Measurements from ENCODE around the gene SNX24. TPM values are rescaled to one million over a fixed set of nuclear protein-coding genes. Genes with fewer than 3 reads are reported as not detected.

SNX24 gene
- total RNA-seq, 1 experiment from 2014 or later = 23.5 TPM

GRCh38 chr5:122924203-122924602 is 78.8 kb downstream of the SNX24 start:
- Mint-ChIP-seq H3K36me3 (ENCODE audit: insufficient read depth, unreplicated experiment) (no peaks in the 10 kb centered on the region), H3K27ac (ENCODE audit: unreplicated experiment) (no peak overlapping the region), H3K27me3 (ENCODE audit: unreplicated experiment) (no peaks in the 10 kb centered on the region), H3K9me3 (ENCODE audit: low read depth, unreplicated experiment) (no peaks in the 10 kb centered on the region), H3K4me1 (ENCODE audit: low read depth, unreplicated experiment) (no peaks in the 10 kb centered on the region), H3K4me3 (ENCODE audit: low read depth, unreplicated experiment) (no peak overlapping the region)
- DNase-seq = no peak
- no TSS peak for BruUV-seq (replicated peaks)
- CTCF ChIA-PET = no interaction called here
- TF ChIP-seq, protein P1, sequence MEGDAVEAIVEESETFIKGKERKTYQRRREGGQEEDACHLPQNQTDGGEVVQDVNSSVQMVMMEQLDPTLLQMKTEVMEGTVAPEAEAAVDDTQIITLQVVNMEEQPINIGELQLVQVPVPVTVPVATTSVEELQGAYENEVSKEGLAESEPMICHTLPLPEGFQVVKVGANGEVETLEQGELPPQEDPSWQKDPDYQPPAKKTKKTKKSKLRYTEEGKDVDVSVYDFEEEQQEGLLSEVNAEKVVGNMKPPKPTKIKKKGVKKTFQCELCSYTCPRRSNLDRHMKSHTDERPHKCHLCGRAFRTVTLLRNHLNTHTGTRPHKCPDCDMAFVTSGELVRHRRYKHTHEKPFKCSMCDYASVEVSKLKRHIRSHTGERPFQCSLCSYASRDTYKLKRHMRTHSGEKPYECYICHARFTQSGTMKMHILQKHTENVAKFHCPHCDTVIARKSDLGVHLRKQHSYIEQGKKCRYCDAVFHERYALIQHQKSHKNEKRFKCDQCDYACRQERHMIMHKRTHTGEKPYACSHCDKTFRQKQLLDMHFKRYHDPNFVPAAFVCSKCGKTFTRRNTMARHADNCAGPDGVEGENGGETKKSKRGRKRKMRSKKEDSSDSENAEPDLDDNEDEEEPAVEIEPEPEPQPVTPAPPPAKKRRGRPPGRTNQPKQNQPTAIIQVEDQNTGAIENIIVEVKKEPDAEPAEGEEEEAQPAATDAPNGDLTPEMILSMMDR (IDR thresholded peaks at IDR 0.05; ENCODE audit: unreplicated experiment) = no peak
- intact Hi-C loops (cut with micrococcal nuclease; ENCODE audit: unreplicated experiment) = no loop called here

- Mint-ChIP-seq H3K27me3 (ENCODE audit: unreplicated experiment) (no peaks in the 10 kb centered on the region), H3K4me3 (ENCODE audit: low read depth, unreplicated experiment) (no peak overlapping the region), H3K9me3 (ENCODE audit: low read depth, unreplicated experiment) (no peaks in the 10 kb centered on the region), H3K36me3 (ENCODE audit: insufficient read depth, unreplicated experiment) (no peaks in the 10 kb centered on the region), H3K4me1 (ENCODE audit: low read depth, unreplicated experiment) (no peaks in the 10 kb centered on the region), H3K27ac (ENCODE audit: unreplicated experiment) (no peak overlapping the region)
- intact Hi-C loops (cut with micrococcal nuclease; ENCODE audit: unreplicated experiment) = no loop called here
- CTCF ChIA-PET = no interaction called here
- DNase-seq = no peak
- BruUV-seq (replicated peaks) = no TSS peak
- TF ChIP-seq, protein P1 (IDR thresholded peaks at IDR 0.05; ENCODE audit: unreplicated experiment) = no peak
These were observed 79.4 kb downstream of the SNX24 start for GRCh38 chr5:122924719-122925395.

GRCh38 chr5:122929001-122929400 is 83.6 kb downstream of the SNX24 start:
- Mint-ChIP-seq H3K27ac (ENCODE audit: unreplicated experiment) (no peak overlapping the region), H3K27me3 (ENCODE audit: unreplicated experiment) (no peaks in the 10 kb centered on the region), H3K9me3 (ENCODE audit: low read depth, unreplicated experiment) (no peaks in the 10 kb centered on the region), H3K4me3 (ENCODE audit: low read depth, unreplicated experiment) (no peak overlapping the region), H3K4me1 (ENCODE audit: low read depth, unreplicated experiment) (peaks cover 5% of the 10 kb centered on the region), H3K36me3 (ENCODE audit: insufficient read depth, unreplicated experiment) (peaks cover 3% of the 10 kb centered on the region)
- CTCF ChIA-PET = interaction anchor here (0.6 kb wide), 1 partner anchor 112 kb away, joined by 3 read pairs; no protein-coding TSS in a partner anchor
- TF ChIP-seq, protein P1 (IDR thresholded peaks at IDR 0.05; ENCODE audit: unreplicated experiment) = no peak
- BruUV-seq (replicated peaks) = no TSS peak
- DNase-seq = no peak
- intact Hi-C loops (cut with micrococcal nuclease; ENCODE audit: unreplicated experiment) = no loop called here

- CTCF ChIA-PET = no interaction called here
- intact Hi-C loops (cut with micrococcal nuclease; ENCODE audit: unreplicated experiment) = no loop called here
- H3K27ac Mint-ChIP-seq (ENCODE audit: unreplicated experiment) = no peak overlapping the region
- TF ChIP-seq, protein P1 (IDR thresholded peaks at IDR 0.05; ENCODE audit: unreplicated experiment) = no peak
- no peaks in the 10 kb centered on the region for H3K27me3 Mint-ChIP-seq (ENCODE audit: unreplicated experiment)
- H3K4me3 Mint-ChIP-seq (ENCODE audit: low read depth, unreplicated experiment) = no peak overlapping the region
- BruUV-seq (replicated peaks) = no TSS peak
- peaks cover 3% of the 10 kb centered on the region for H3K36me3 Mint-ChIP-seq (ENCODE audit: insufficient read depth, unreplicated experiment)
- no peaks in the 10 kb centered on the region for H3K9me3 Mint-ChIP-seq (ENCODE audit: low read depth, unreplicated experiment)
- peaks cover 6% of the 10 kb centered on the region for H3K4me1 Mint-ChIP-seq (ENCODE audit: low read depth, unreplicated experiment)
- DNase-seq = no peak
These were observed 84.6 kb downstream of the SNX24 start for GRCh38 chr5:122929980-122930379.
